ENCODE results near the gene RAX.

RAX gene

GRCh38 chr18:59303656-59304195, 30.5 kb upstream of the RAX start:
- DNase-seq (ENCODE audit: extremely low read depth, low read depth) = no peak
- TF ChIP-seq CTCF (IDR thresholded peaks at IDR 0.05; ENCODE audit: low read depth, low read length) = no peak

GRCh38 chr18:59303006-59303405, 29.8 kb upstream of the RAX start:
- no peak for DNase-seq (ENCODE audit: extremely low read depth, low read depth)
- TF ChIP-seq CTCF (IDR thresholded peaks at IDR 0.05; ENCODE audit: low read depth, low read length) = no peak

GRCh38 chr18:59301929-59302328, 28.7 kb upstream of the RAX start:
- no peak for DNase-seq (ENCODE audit: extremely low read depth, low read depth)
- no peak for TF ChIP-seq CTCF (IDR thresholded peaks at IDR 0.05; ENCODE audit: low read depth, low read length)

DNA sequence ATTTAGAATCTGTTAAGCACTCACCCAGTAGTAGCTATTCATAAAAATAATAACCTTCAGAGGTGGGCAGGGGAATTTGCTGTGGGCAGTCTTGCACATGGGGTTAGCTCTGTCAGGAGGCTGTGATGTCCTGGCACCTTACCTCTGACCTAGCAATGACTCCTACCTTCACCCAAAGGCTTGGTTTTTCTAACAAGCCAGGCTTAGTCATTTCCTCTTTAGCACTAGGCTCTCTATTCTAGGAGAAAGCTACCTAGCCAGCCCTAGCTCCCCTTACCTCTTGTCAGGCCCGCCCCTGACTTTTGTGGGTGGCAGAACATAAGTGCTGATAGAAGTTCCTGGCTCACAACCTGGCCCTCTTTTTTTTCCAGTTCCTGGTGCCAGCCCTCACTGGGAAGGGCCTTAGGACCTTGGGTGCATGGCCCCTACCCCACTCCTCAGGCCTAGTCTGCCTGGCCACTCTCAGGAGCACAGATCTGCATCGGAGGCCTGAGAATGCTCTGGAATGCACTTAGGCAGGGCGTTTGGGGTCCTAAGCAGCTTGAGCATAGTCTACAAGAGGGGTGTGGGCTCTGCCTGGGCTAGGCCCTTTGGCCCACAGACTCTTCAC, 27.5 kb upstream of the RAX start:
- TF ChIP-seq CTCF (IDR thresholded peaks at IDR 0.05; ENCODE audit: low read depth, low read length) = no peak
- DNase-seq (ENCODE audit: extremely low read depth, low read depth) = no peak

- no peak for DNase-seq (ENCODE audit: extremely low read depth, low read depth)
- TF ChIP-seq CTCF (IDR thresholded peaks at IDR 0.05; ENCODE audit: low read depth, low read length) = no peak
Measured at GRCh38 chr18:59298871-59299270, 25.6 kb upstream of the RAX start.

GRCh38 chr18:59293317-59293716, 20.1 kb upstream of the RAX start:
- TF ChIP-seq CTCF (IDR thresholded peaks at IDR 0.05; ENCODE audit: low read depth, low read length) = no peak

DNA sequence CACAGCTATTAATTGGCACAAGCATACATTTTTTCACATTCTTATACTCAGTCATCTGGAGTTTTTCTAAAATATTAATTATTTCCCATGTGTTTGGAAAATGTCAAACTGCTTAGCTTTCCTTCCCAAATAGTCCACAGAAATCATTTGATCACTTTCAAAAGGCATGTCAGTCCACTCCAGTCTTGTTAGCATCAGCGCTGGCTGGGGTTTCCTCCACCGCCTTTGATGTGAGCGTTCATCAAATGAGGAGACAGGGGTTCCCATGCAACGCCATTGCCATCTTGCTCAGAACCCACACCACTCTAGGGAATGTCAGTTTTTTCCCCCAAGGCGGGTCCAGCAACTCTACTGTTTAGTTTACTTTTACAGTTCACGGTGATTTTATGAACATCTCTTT, 13.1 kb upstream of the RAX start:
- TF ChIP-seq CTCF (IDR thresholded peaks at IDR 0.05; ENCODE audit: low read depth, low read length) = no peak
- no peak for DNase-seq (ENCODE audit: extremely low read depth, low read depth)

More at GRCh38 chr18:59293317-59293716, 20.1 kb upstream of the RAX start:
- no peak for DNase-seq (ENCODE audit: extremely low read depth, low read depth)
